NAMALWA (cell line): ENCODE measurements around the gene HCAR2.
"Not testable (repeated sequence)": the region's sequence is repeated elsewhere in the genome, so short reads cannot be mapped to it uniquely, and the experiment has no call there.

Experiments
- DNase-seq: peaks from one replicate; pipeline ENCODE4 v3.0.0-alpha.2; 2015; ENCODE audit warnings: low spot score

The HCAR2 gene

DNA sequence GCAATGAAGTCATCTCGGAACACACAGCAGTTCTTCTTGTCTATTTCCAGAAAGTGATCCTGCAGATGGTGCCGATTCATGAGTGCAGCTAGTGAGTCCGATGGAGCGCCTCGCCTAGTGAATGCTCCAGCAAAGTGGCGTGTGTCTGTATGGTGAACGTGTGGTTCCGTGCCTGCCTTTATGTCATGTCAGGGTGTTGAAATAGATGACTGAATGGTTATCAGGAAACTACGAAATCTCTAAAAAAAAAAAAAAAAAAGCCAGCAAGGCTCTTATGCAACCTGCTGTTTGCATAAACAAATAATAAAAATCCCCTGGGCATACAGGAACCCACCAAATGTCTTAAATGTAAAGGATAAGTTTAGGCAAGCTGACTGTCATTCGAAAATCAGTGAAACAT lies 13.5 kb upstream of the HCAR2 start, which contains the start of gene HCAR3:
Gene HCAR3, minus strand, starts transcription at position 154 of the 400 bp plus-strand sequence. Its CDS starts 74 bp downstream, at position 80.
- peak; percentile 29 for DNase-seq

DNA sequence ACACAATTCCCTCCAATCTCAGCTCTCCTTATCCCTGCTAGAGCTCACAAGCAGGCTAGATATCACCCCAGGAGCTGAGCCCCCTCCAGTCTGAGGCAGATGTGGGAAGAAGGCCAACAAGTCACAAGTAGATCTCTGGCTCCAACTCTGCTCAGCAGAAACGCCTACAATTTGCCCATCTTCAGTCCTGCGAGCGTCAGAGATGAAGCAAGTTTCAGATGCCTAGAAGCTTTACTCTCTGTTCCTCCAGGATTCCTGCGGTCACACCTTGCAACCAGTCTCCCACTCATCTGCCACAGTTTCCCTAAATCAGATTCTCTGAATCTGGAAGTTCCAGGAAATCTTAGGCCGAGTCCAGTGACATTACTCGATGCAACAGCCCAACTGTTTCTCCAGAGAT lies 12.1 kb upstream of the HCAR2 start:
- not testable (repeated sequence) for DNase-seq

DNA sequence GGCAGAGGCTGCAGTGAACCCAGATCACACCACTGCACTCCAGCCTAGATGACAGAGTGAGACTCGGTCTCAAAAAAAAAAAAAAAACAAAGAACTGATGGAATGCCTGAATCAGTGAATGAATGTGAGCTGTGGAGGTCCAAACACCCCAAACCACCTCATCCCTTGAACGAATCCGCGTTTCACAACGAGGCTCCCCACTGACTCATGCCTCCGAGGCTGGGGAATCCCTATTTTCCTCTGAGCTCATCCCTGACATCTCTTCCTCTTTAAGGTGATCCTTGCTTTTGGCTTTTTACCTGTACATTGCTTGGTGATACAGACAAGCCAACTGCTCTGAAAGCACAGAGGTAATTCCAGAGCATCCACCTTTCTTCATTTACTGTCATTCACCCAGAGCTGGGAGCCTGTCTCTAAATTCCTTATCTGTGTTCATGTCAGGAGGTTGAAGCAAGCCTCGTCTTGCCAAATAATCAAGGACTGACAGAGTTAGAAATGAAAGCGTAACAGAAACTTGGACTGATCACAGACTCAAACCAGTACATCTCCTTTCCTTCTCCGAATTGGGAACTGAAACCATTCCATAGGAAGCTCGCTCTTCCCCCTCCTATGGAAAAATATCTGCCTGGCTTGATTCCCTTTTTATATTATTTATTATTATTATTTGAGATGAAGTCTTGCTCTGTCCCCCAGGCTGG lies 10.5 kb upstream of the HCAR2 start:
- DNase-seq = not testable (repeated sequence)

DNA sequence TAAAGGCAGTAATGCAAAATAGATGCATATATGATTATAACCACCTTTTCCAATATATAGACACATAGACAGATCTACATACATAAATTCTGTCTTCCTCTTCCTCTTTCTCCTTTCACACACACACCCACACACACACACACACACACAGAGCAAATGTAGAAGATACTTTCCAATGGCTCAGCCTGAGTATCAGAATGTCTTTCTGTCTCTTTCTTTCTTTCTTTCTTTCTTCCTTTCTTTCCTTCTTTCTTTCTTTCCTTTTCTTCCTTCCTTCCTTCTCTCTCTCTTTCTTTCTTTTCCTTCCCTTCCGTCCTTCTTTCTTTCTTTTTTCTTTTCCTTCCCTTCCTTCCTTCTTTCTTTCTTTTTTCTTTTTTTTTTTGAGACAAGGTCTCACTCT lies 8.1 kb upstream of the HCAR2 start:
- not testable (repeated sequence) for DNase-seq

DNA sequence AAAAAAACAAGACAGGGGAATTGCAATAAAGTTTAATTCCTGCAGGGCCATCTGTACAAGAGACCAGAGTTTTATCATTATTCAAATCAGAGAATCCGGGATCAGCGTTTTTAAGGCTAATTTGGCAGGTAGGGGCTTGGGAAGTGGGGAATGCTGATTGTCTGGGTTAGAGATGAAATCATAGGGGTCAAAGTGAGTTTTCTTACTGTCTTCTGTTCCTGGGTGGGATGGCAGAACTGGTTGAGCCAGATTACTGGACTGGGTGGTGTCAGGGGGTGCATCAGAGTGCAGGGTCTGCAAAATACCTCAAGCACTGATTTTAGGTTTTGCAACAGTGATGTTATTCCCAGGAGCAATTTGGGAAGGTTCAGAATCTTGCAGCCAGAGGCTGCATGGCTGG lies 7.2 kb upstream of the HCAR2 start:
- DNase-seq = not testable (repeated sequence)

DNA sequence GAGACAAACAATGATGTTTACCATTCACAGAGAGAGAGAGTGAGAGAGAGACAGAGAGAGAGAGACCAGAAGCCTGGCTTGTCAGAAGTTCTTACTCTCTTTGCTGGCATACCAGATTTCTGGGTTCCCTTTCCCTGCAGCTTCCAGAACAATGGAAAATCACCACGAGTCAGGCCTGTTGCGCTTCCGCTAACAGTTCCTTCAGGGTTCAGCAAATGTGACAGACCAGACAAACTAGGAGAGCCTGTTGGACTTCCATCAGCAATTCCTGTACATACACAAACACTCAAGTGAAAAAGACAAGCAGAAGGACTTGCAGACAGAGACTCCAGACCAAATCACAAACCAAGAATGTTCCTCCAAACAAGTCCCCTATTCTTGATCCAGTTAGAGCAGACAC lies 6.1 kb upstream of the HCAR2 start:
- not testable (repeated sequence) for DNase-seq

DNA sequence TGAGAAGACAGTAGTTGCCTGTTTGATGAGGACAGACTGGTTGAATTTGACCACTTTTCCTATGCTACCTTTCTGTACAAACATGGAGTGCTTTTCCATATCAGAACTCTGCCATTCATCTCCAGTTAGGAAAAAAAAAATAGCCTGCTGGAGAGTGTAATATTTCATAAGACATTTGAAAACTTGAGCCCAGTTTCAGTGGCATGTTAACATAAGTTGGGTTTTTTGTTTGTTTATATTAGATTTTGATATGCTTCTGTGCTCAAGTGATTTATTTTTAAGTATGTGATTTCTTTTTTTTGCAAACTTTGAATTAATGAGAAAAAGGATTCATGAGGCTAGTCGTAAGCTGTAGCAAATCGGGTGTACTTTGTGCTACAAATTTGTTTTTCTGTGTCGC lies 684 bp upstream of the HCAR2 start:
- DNase-seq = not testable (repeated sequence)

DNA sequence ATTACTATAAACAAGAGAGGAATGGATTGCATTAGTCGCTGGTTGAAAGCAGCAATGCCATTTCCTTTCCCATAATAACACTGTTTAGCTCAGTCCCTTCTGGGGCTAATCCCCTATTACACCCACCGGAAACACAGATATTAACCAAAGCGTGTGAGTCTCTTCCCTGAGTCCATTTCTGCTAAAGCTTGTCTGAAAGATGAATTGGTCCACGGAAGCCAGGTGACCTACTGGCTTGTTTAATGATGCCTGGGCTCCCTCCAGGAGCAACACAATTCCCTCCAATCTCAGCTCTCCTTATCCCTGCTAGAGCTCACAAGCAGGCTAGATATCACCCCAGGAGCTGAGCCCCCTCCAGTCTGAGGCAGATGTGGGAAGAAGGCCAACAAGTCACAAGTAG lies 1.7 kb downstream of the HCAR2 start:
- not testable (repeated sequence) for DNase-seq

DNA sequence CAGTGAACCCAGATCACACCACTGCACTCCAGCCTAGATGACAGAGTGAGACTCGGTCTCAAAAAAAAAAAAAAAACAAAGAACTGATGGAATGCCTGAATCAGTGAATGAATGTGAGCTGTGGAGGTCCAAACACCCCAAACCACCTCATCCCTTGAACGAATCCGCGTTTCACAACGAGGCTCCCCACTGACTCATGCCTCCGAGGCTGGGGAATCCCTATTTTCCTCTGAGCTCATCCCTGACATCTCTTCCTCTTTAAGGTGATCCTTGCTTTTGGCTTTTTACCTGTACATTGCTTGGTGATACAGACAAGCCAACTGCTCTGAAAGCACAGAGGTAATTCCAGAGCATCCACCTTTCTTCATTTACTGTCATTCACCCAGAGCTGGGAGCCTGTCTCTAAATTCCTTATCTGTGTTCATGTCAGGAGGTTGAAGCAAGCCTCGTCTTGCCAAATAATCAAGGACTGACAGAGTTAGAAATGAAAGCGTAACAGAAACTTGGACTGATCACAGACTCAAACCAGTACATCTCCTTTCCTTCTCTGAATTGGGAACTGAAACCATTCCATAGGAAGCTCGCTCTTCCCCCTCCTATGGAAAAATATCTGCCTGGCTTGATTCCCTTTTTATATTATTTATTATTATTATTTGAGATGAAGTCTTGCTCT lies 3.0 kb downstream of the HCAR2 start:
- DNase-seq = not testable (repeated sequence)

DNA sequence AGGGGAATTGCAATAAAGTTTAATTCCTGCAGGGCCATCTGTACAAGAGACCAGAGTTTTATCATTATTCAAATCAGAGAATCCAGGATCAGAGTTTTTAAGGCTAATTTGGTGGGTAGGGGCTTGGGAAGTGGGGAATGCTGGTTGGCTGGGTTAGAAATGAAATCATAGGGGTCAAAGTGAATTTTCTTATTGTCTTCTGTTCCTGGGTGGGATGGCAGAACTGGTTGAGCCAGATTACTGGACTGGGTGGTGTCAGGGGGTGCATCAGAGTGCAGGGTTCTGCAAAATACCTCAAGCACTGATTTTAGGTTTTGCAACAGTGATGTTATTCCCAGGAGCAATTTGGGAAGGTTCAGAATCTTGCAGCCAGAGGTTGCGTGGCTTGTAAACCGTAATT lies 6.2 kb downstream of the HCAR2 start:
- not testable (repeated sequence) for DNase-seq

DNA sequence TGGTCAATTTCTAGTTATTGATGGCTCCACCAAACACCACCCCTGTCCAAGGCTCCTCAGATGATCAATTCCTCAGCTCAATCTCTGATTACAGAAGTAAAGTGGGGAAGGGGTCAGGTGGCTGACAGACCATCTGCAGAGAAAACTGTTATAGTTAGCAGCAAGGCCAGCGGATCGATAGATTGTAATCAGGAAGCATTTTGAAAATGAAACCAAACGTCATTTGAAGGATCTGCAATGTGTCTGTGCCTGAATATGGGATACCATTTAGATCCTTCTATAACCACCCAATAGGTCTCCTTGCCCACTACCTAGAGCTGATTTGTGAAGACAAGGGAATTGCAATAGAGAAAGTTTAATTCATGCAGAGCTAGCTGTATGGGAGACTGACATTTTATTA lies 11.6 kb downstream of the HCAR2 start:
- no peak for DNase-seq

DNA sequence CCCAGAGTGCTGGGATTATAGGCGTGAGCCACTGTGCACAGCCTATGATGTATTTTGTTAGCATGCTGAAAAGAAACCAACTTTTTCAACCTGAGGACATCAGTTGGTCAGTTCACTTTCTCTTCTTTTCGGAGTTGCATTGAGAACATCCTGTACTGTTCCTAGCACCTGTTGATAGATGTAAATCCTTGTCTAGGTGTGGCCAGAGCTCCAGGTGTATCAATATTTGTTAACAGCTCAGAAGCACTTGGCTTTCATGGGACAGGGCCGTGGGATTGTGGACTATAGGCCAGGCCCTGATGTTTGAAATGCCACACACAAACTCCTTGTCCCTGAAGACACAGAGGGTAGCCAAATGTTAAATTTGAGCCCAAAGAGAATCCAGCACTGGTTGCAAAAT lies 14.9 kb downstream of the HCAR2 start:
- DNase-seq = no peak

DNA sequence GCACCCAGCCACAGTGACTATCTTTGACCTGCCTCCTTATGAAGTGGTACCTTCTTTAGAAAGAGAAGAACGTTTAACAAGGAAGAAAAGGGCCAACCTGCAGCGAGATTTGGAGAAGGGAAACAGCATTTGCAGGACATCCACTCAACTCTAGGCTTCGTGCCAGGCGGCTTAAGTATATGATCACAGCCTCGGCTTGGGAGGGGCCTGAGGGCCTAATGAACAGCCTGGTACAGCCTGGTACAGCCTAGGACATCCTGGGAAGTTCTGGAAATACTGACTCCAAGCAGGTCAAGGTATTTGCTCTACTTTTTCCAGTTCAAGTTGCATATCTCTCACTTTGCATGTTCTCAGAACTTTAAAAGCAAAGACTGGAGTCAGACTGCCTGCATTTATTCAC lies 16.1 kb downstream of the HCAR2 start:
- no peak for DNase-seq

DNA sequence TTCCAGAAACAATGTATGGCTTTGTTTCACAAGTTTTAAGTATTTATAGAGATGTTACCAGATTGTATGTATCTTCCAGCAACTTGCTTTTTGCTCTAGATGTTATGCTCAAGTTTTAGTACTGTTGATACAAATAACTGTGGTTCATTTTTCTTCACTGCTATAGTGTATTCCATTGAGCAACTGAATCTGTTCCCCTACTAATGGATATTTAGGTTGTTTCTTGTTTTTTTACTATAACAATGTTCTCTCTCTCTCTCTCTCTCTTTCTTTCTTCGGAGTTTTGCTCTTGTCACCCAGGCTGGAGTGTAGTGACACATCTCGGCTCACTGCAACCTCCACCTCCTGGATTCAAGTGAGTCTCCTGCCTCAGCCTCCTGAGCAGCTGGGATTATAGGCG lies 16.6 kb downstream of the HCAR2 start:
- DNase-seq = no peak

DNA sequence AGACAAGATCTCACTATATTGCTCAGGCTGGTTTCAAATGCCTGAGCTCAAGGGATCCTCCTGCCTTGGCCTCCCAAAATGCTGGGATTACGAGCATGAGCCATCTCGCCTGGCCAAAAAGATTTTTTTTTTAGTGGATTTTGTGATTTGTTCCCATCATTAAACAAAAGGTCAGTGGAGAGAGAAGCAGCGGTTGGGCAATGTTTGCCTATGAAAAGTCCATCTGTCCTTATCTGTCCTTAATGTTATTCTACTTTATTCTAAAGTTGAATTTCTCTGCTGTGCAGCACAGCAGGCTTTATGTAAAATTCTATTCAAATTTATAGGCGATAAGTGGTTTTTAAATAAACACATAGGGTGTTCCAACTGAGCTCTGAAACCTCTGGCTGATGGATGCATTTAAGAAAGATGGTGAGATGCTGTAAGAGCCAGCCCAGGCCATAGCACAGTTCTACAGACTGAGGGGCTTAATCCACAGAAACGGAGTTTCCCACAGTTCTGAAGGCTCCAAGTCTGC lies 18.8 kb downstream of the HCAR2 start:
- DNase-seq = no peak

DNA sequence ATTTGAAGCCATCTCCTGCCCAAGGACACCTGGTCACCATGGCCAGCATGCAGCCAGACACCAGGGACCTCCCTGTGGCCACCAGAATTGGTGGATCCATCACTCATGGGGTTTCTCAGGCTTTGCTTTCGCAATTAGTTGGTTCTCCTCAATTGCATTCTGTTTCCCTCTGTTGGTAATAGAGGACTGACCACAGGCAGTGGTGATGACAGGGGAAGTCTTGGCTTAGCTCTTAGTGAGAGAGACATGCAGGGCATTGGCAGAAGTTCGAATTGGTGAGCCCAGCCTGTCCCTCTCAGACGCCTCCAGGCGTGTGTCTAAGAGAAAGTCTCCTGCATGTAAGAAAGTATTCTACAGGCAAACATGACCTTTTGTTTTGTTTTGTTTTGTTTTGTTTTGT lies 21.3 kb downstream of the HCAR2 start:
- DNase-seq = no peak

DNA sequence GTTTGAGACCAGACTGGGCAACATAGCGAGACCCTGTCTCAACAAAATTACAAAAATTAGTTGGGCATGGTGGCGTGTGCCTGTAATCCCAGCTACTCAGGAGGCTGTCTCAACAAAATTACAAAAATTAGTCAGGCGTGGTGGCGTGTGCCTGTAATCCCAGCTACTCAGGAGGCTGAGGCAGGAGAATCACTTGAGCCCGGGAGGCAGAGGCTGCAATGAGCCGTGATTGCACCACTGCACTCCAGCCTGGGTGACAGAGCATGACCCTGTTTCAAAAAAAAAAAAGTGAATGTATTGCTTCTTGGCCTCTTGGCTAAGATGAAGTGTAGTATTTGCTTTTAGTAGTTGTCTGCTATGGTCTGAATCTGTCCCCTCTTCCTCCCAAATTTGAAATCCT lies 22.2 kb downstream of the HCAR2 start:
- not testable (repeated sequence) for DNase-seq

DNA sequence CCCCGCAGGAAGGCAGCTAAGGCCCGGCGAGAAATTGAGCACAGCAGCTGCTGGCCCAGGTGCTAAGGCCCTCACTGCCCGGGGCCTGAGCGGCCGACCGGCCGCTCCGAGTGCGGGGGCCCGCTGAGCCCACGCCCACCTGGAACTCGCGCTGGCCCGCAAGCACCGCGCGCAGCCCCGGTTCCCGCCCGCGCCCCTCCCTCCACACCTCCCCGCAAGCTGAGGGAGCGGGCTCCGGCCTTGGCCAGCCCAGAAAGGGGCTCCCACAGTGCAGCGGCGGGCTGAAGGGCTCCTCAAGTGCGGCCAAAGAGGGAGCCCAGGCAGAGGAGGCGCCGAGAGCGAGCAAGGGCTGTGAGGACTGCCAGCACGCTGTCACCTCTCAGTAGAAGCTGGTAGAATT lies 26.4 kb downstream of the HCAR2 start:
- DNase-seq = not testable (repeated sequence)

DNA sequence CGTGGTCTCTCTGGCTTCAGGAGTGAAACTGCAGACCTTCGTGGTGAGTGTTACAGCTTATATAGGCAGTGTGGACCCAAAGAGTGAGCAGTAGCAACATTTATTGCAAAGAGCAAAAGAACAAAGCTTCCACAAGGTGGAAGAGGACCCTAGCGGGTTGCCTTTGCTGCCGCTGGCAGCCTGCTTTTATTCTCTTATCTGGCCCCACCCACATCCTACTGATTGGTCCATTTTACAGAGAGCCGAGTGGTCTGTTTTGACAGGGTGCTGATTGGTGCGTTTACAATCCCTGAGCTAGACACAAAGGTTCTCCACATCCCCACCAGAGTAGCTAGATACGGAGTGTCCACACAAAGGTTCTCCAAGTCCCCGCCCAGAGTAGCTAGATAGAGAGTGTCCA lies 27.1 kb downstream of the HCAR2 start:
- DNase-seq = not testable (repeated sequence)

DNA sequence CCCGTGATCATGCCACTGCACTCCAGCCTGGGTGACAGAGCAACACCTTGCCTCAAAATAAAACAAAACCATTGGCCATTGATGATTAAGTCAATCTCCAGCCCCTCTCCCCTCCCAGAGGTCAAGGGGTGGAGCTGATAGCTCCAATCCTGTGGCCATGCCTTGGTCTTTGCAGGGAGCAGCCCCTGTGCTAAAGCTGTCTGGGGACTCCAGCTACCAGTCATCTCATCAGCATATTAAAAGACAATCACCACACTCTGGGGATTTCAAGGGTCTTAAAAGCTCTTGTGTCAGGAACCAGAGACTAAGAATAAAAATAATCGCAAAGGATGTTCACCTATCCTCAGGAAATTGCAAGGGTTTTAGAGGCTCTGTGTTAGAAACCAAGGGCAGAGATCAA lies 30.6 kb downstream of the HCAR2 start:
- no peak for DNase-seq

DNA sequence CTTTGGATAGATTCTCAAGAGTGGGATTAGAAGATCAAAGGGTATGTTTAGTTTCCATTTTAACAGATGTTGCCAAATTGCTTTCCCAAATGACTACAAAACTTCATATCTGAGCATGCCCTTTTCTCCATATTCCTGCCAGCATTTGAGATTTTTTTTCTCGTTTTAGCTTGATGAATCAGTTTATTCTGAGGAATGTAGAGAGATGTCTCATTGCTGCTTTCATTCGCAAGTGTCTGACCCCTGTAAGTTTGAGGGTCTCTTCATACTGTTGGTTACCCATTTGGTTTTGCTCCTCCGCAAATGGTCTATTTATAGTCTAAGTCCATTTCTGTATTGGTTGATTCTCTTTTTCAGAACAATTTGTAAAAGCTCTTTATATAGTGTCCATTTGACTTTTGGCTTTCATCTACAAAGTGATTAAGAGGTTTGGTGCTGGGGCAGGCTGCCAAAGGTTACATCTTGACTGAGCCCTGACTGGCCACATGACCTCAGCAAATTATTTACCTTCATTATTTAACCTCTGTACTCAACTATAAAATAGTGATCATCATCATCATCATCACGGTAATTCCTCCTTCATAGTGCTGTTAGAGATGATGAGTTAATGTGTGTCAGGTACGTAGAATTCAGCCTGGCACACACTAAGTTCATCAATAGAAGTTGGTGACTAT lies 33.6 kb downstream of the HCAR2 start:
- no peak for DNase-seq

DNA sequence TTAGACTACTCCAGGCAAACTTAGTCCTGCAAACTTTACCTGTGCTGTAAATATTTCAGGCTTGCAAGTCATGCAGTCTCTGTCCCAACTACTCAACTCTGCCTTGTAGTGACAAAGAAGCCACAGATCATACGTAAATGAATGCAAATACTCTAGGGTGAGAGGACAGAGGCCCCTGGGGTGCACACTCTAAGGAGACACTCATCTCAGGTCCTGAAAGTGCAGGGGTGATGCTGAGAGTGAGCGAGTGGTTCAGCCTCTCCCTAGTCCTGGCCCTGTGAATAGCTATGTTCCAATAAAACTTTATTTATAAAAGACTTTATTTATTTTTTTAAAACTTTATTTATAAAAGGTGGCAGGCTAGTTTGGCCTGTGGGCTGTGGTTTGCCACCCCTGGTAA lies 34.9 kb downstream of the HCAR2 start:
- peak; percentile 14 for DNase-seq

DNA sequence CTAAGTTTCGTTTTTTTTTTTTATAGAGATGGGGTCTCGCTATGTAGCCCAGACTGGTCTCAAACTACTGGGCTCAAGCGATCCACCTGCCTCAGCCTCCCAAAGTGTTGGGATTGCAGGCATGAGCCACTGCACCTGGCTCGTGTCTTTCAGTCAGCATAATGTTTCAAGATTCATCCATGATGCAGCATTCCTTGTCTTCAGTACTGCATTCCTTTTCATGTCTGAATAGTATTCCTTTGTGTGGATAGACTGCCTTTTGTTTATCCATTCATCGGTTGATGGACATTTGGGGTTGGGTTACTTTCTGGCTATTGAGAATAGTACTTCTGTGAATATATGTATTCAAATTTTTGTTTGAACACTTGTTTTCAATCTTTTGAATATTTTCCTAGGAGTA lies 37.4 kb downstream of the HCAR2 start:
- DNase-seq = no peak
